Gastroesophageal sphincter (tissue), 3 donors: ENCODE results near the gene HNF4A.

Experiments used
- CTCF ChIP-seq, 4 experiments: fragments of 200-600 bp in 2 of 4; fragments of 450-650 bp in 2 of 4; sonication (generic) in 1 of 4; IDR thresholded peaks; one replicate each; pipeline ENCODE4 v1.5.1; 2017 to 2019; ENCODE audit warnings: antibody characterized with exemption in 4 of 4, mild to moderate bottlenecking in 2 of 4, moderate library complexity in 2 of 4
- POLR2A ChIP-seq, 2 donors: fragments of 450-650 bp; IDR thresholded peaks; one replicate each; pipeline ENCODE4 v1.6.1; 2017; ENCODE audit warnings: antibody characterized with exemption in 2 of 2, mild to moderate bottlenecking in 2 of 2, moderate library complexity in 1 of 2

- TF ChIP-seq POLR2A (IDR thresholded peaks at IDR 0.05) (no peak), CTCF (IDR thresholded peaks at IDR 0.05) (no peak)
Measured at GRCh38 chr20:44396369-44397130, 41.1 kb downstream of the HNF4A start.
